Measurements from ENCODE around the gene NIPAL3.

GRCh38 chr1:24426744-24427544, 11.3 kb downstream of the NIPAL3 start:
- TF ChIP-seq CTCF (optimal IDR thresholded peaks at IDR 0.05 in 1 of 3, IDR thresholded peaks at IDR 0.05 in 1 of 3, conservative IDR thresholded peaks at IDR 0.05 in 1 of 3; ENCODE audit: extremely low read depth in 1 of 3, insufficient read depth in 2 of 3, low read length in 3 of 3): no peak
- no peak for TF ChIP-seq EZH2 (IDR thresholded peaks at IDR 0.05; ENCODE audit: low read length)

All from keratinocyte (primary cell).